ENCODE results near the gene DDAH1.

The DDAH1 gene

GRCh38 chr1:85278853-85279314 lies 186.1 kb downstream of the DDAH1 start:
- Histone ChIP-seq H3K9me3 (ENCODE audit: control insufficient read depth, low read length) (no peaks in the 10 kb centered on the region), H3K4me1 (ENCODE audit: control insufficient read depth, insufficient read depth, low read length) (peaks cover 27% of the 10 kb centered on the region), H3K36me3 (ENCODE audit: control insufficient read depth, insufficient read depth, low read length, severe bottlenecking) (no peaks in the 10 kb centered on the region), H3K9ac (ENCODE audit: low read length) (peak overlapping the region; percentile 70), H3K27me3 (replicated peaks; ENCODE audit: control insufficient read depth, insufficient read depth, low read length) (no peaks in the 10 kb centered on the region), H3K4me3 (ENCODE audit: low read length) (peak overlapping the region; percentile 67)
- peak; percentile 86 for DNase-seq (ENCODE audit: low read depth)

DNA sequence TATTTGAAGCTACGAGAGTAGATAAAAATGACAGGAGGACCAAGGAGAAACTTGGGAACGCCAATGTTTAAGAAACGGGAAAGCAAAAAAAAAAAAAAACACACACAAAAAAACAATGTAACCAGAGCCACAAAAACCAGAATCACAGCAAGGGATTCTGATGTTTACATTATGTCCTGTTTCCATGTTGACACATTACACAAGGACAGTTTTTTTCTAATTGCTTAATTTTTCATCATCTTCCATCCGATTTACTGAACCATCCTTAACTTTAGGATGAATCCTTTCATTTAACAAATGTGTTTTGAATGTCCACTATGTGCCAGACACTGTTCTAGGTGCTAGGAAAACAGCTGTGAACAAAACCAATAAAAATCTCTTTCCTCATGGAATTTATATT lies 187.2 kb downstream of the DDAH1 start:
- no peak overlapping the region for H3K4me3 ChIP-seq (ENCODE audit: low read length)
- no peak overlapping the region for H3K9ac ChIP-seq (ENCODE audit: low read length)
- DNase-seq (ENCODE audit: low read depth): no peak
- H3K27me3 ChIP-seq (replicated peaks; ENCODE audit: control insufficient read depth, insufficient read depth, low read length): no peaks in the 10 kb centered on the region
- no peaks in the 10 kb centered on the region for H3K36me3 ChIP-seq (ENCODE audit: control insufficient read depth, insufficient read depth, low read length, severe bottlenecking)
- peaks cover 35% of the 10 kb centered on the region for H3K4me1 ChIP-seq (ENCODE audit: control insufficient read depth, insufficient read depth, low read length)
- H3K9me3 ChIP-seq (ENCODE audit: control insufficient read depth, low read length): no peaks in the 10 kb centered on the region

DNA sequence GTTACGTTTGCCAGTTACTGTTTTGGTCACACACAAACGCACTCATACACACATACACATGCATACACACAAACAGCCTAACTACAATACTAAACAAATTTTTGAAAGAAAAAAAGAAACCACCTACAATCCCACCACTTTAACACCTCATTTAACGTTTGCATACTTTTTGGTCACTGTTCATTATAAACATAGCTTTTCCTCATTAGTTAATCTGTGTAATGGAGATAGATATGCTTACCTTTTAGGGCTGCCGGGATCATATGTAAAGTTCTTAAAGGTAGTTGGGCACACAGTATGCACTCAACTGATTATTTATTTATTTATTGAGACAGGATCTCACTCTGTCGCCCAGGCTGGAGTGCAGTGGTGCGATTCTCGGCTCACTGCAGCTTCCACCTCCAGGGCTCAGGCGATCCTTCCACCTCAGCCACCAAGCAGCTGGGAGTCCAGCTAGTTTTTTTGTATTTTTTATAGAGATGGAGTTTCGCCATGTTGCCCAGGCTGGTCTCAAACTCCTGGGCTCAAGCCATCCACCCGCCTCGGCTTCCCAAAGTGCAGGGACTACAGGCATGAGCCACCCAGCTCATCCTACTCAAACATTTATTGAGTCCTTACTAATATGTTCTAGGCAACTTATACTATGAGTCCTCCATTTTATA lies 187.8 kb downstream of the DDAH1 start:
- Histone ChIP-seq H3K4me1 (ENCODE audit: control insufficient read depth, insufficient read depth, low read length) (peaks cover 35% of the 10 kb centered on the region), H3K9me3 (ENCODE audit: control insufficient read depth, low read length) (no peaks in the 10 kb centered on the region), H3K36me3 (ENCODE audit: control insufficient read depth, insufficient read depth, low read length, severe bottlenecking) (no peaks in the 10 kb centered on the region), H3K27me3 (replicated peaks; ENCODE audit: control insufficient read depth, insufficient read depth, low read length) (no peaks in the 10 kb centered on the region), H3K4me3 (ENCODE audit: low read length) (peak overlapping the region; percentile 98), H3K9ac (ENCODE audit: low read length) (peak overlapping the region; percentile 96)
- no peak for DNase-seq (ENCODE audit: low read depth)

DNA sequence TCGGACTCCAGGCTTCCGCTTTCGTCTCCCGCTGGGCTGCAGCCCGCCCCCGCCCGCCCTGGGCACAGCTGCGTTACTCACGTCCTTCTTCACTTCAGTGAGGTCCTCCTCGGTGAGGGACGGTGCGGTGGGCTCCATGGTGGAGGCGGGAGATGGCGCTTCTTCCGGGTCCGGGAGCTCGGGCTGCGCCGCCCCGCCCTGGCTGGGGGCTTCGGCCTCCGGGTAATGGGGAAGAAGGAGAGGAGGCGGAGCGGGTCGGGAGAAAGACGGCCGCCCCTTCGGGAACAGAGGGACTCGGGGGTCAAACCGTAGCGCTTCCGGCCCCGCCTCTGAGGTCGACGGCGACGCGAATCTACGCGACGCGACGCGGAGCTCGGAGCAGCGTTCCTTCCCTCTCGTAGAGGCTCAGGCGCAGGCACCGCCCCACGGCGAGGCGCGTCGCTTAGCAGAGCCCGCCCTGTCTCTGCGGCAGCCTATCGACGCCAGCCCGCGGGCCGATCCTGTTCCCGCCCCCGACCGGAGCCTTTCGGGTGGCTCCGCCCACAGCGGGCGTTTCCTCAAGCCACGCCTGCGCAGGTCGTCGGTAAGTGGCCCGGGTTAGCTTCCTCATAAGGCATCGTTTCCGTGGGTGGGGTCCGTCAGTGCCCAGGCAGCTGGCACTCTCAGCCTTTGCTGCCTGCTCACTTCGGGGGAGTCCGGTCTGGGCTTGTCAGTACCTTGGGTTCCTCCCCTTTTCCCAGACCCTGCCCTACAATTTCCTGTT lies 188.6 kb downstream of the DDAH1 start, which contains the start of gene BCL10:
TSS of gene BCL10 (minus strand) at position 418 of the 763 bp plus-strand sequence. CDS start at position 138, 280 bp downstream.
- peak within 1 kb of the TSS; percentile 98 for H3K4me3 ChIP-seq (ENCODE audit: low read length)
- peak; percentile 99 for DNase-seq (ENCODE audit: low read depth)
- no peaks in the 10 kb centered on the region for H3K9me3 ChIP-seq (ENCODE audit: control insufficient read depth, low read length)
- H3K4me1 ChIP-seq (ENCODE audit: control insufficient read depth, insufficient read depth, low read length): peaks cover 35% of the 10 kb centered on the region
- H3K27me3 ChIP-seq (replicated peaks; ENCODE audit: control insufficient read depth, insufficient read depth, low read length): no peaks in the 10 kb centered on the region
- H3K36me3 ChIP-seq (ENCODE audit: control insufficient read depth, insufficient read depth, low read length, severe bottlenecking): peaks cover 4% of the 10 kb centered on the region
- H3K9ac ChIP-seq (ENCODE audit: low read length): peak within 1 kb of the TSS; percentile 96

DNA sequence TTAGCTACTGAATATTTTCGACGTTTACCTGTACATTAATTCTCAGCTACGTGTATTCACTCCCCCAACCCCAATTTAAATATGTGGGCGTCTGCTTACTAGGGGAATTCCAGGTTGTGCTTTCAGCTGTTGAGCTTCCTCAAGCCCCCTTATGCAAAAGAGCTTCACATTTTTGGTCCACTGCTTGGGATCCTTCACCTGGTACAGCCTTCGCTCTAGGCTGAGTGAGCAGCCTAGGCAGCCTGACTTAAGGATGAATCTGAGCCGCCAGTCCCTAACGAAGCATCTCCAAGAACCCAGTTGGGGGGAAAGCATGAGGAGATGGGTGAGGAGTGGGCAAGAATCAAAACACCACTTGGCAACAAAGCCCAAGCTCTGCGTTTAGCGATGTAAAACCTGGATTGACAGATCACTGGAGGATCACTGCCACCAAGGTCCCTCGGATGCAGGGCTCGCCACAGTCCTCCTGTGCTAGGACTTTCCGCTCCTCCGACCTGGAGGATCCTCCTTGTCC lies 189.2 kb downstream of the DDAH1 start:
- H3K36me3 ChIP-seq (ENCODE audit: control insufficient read depth, insufficient read depth, low read length, severe bottlenecking): peaks cover 9% of the 10 kb centered on the region
- DNase-seq (ENCODE audit: low read depth): peak; percentile 39
- peak overlapping the region; percentile 96 for H3K9ac ChIP-seq (ENCODE audit: low read length)
- H3K4me3 ChIP-seq (ENCODE audit: low read length): peak overlapping the region; percentile 98
- no peaks in the 10 kb centered on the region for H3K9me3 ChIP-seq (ENCODE audit: control insufficient read depth, low read length)
- no peaks in the 10 kb centered on the region for H3K27me3 ChIP-seq (replicated peaks; ENCODE audit: control insufficient read depth, insufficient read depth, low read length)
- H3K4me1 ChIP-seq (ENCODE audit: control insufficient read depth, insufficient read depth, low read length): peaks cover 35% of the 10 kb centered on the region

DNA sequence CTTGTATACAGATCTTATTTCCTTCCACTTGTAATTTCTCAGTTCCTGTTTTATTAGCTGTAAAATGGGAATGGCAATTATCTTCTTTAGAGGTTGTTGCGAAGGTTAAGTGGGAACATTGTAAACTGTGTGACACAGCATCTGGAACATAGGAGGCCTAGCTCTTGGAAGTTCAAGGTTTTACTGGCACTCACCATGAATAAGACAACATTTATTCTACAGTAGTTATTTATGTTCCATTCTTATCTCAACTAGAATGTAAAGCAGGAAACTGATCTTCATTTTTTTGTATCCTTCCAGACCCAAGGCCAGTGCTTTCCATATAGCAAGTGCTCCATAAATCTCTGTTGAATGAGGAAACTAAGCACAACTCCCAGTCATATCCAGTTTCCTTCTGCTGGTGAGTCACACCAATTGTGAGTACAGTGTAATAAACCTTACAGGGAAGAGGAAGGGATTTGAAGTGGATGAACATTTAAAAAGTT lies 189.9 kb downstream of the DDAH1 start:
- DNase-seq (ENCODE audit: low read depth): peak; percentile 76
- H3K4me1 ChIP-seq (ENCODE audit: control insufficient read depth, insufficient read depth, low read length): peaks cover 35% of the 10 kb centered on the region
- peaks cover 16% of the 10 kb centered on the region for H3K36me3 ChIP-seq (ENCODE audit: control insufficient read depth, insufficient read depth, low read length, severe bottlenecking)
- H3K9me3 ChIP-seq (ENCODE audit: control insufficient read depth, low read length): no peaks in the 10 kb centered on the region
- peak overlapping the region; percentile 96 for H3K9ac ChIP-seq (ENCODE audit: low read length)
- H3K4me3 ChIP-seq (ENCODE audit: low read length): peak overlapping the region; percentile 98
- H3K27me3 ChIP-seq (replicated peaks; ENCODE audit: control insufficient read depth, insufficient read depth, low read length): no peaks in the 10 kb centered on the region

DNA sequence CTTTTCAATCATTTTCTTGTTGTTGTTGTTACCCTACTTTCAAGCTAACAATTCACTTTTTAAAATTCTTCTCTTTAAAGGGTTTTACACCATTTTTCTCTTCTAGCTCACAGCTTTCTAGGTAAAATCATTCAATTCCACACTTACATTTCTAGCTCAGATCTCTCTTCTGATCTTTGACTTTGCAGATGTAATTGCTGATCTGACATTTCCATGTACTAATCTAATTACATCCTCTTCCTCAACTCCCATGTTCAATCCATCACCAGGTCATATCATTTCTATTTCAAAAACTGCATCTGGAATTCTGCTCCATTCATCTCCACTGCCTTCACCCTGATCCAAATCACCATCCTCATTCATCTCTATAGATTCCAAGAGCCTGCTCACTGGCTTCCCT lies 191.6 kb downstream of the DDAH1 start:
- H3K4me3 ChIP-seq (ENCODE audit: low read length): peak overlapping the region; percentile 98
- H3K27me3 ChIP-seq (replicated peaks; ENCODE audit: control insufficient read depth, insufficient read depth, low read length): no peaks in the 10 kb centered on the region
- DNase-seq (ENCODE audit: low read depth): no peak
- peaks cover 32% of the 10 kb centered on the region for H3K36me3 ChIP-seq (ENCODE audit: control insufficient read depth, insufficient read depth, low read length, severe bottlenecking)
- H3K9me3 ChIP-seq (ENCODE audit: control insufficient read depth, low read length): no peaks in the 10 kb centered on the region
- peaks cover 25% of the 10 kb centered on the region for H3K4me1 ChIP-seq (ENCODE audit: control insufficient read depth, insufficient read depth, low read length)
- no peak overlapping the region for H3K9ac ChIP-seq (ENCODE audit: low read length)

DNA sequence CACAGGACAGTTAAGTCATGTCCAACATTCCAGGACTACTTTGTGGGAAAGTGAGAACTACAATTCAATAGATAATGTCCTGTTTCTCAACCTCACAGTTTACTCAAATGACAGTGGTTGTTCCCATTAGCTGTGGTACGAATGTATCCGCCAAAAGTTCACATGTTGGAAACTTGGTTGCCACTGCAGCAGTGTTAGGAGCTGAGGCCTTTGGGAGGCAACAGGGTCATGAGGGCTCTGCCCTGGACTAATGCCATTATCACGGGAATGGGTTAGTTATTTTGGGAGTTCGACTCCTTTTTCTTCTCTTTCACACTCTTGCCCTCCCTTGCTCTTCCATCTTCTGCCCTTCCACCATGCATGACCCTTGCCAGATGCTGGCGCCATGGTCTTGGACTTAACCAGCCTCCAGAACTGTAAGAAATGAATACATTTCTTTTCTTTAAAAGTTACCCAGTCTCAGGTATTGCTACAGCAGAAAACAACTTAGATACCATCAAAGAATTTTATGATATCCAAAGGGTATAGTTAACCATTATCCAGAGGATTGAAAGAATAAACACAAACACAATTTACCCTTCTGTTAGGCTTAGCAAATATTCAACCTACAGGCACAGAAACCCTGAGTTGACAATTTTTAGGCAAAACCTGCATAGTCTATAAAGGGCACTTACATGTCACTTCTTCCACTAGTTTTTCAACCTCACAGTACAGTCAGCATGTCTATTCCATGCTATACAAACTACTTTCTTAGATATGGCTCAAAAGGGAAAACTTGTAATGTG lies 196.0 kb downstream of the DDAH1 start:
- peaks cover 64% of the 10 kb centered on the region for H3K36me3 ChIP-seq (ENCODE audit: control insufficient read depth, insufficient read depth, low read length, severe bottlenecking)
- H3K4me3 ChIP-seq (ENCODE audit: low read length): no peak overlapping the region
- H3K27me3 ChIP-seq (replicated peaks; ENCODE audit: control insufficient read depth, insufficient read depth, low read length): no peaks in the 10 kb centered on the region
- H3K9ac ChIP-seq (ENCODE audit: low read length): no peak overlapping the region
- H3K9me3 ChIP-seq (ENCODE audit: control insufficient read depth, low read length): no peaks in the 10 kb centered on the region
- H3K4me1 ChIP-seq (ENCODE audit: control insufficient read depth, insufficient read depth, low read length): peaks cover 9% of the 10 kb centered on the region
- no peak for DNase-seq (ENCODE audit: low read depth)

All from adipocyte (in vitro differentiated cells).